ENCODE data around the gene PDCD1.
"Not testable (repeated sequence)": the region's sequence is repeated elsewhere in the genome, so short reads cannot be mapped to it uniquely, and the experiment has no call there.

Gene PDCD1

GRCh38 chr2:241877989-241878970 lies 19.6 kb upstream of the PDCD1 start:
- DNase-seq (ENCODE audit: low spot score), result peak; percentile 83

GRCh38 chr2:241877197-241877685 lies 18.5 kb upstream of the PDCD1 start:
- no peak for DNase-seq (ENCODE audit: low spot score)

GRCh38 chr2:241876528-241877196 lies 18.0 kb upstream of the PDCD1 start:
- no peak for DNase-seq (ENCODE audit: low spot score)

GRCh38 chr2:241875754-241876527 lies 17.2 kb upstream of the PDCD1 start:
- DNase-seq (ENCODE audit: low spot score), result not testable (repeated sequence)

- DNase-seq (ENCODE audit: low spot score), result no peak
Observed at GRCh38 chr2:241874277-241874925, 15.7 kb upstream of the PDCD1 start.

- no peak for DNase-seq (ENCODE audit: low spot score)
Observed at GRCh38 chr2:241873803-241874110, 15.1 kb upstream of the PDCD1 start.

- no peak for DNase-seq (ENCODE audit: low spot score)
Observed at GRCh38 chr2:241873081-241873802, 14.5 kb upstream of the PDCD1 start.

GRCh38 chr2:241872313-241872642 lies 13.6 kb upstream of the PDCD1 start:
- DNase-seq (ENCODE audit: low spot score), result no peak

GRCh38 chr2:241871538-241872312 lies 13.0 kb upstream of the PDCD1 start:
- no peak for DNase-seq (ENCODE audit: low spot score)

GRCh38 chr2:241870611-241871537 lies 12.2 kb upstream of the PDCD1 start:
- peak; percentile 61 for DNase-seq (ENCODE audit: low spot score)

- no peak for DNase-seq (ENCODE audit: low spot score)
Observed at GRCh38 chr2:241870081-241870541, 11.4 kb upstream of the PDCD1 start.

GRCh38 chr2:241869087-241869961 lies 10.6 kb upstream of the PDCD1 start, which contains the start of gene RTP5:
TSS of gene RTP5 (plus strand) at chr2:241869729. CDS start at chr2:241869757, 28 bp downstream.
- no peak for DNase-seq (ENCODE audit: low spot score)

GRCh38 chr2:241868661-241869081 lies 10.0 kb upstream of the PDCD1 start:
- DNase-seq (ENCODE audit: low spot score), result no peak

- DNase-seq (ENCODE audit: low spot score), result no peak
Observed at GRCh38 chr2:241867776-241868420, 9.2 kb upstream of the PDCD1 start.

GRCh38 chr2:241866790-241867645 lies 8.3 kb upstream of the PDCD1 start:
- DNase-seq (ENCODE audit: low spot score), result no peak

- peak; percentile 33 for DNase-seq (ENCODE audit: low spot score)
Observed at GRCh38 chr2:241865957-241866789, 7.5 kb upstream of the PDCD1 start.
